Lower leg skin (tissue), 3 donors: ENCODE data around the gene ABTB2.

Source experiments
- POLR2A ChIP-seq, 2 donors: fragments of 450-650 bp; IDR thresholded peaks; one replicate each; pipeline ENCODE4 v1.6.1; 2016 to 2017; ENCODE audit warnings: antibody characterized with exemption in 2 of 2, mild to moderate bottlenecking in 1 of 2, moderate library complexity in 1 of 2
- TF ChIP-seq, protein P1 (sequence below), 3 donors: fragments of 450-650 bp; IDR thresholded peaks; one replicate each; pipeline ENCODE4 v1.5.1; 2016; ENCODE audit warnings: antibody characterized with exemption in 3 of 3, mild to moderate bottlenecking in 3 of 3, moderate library complexity in 2 of 3

DNA sequence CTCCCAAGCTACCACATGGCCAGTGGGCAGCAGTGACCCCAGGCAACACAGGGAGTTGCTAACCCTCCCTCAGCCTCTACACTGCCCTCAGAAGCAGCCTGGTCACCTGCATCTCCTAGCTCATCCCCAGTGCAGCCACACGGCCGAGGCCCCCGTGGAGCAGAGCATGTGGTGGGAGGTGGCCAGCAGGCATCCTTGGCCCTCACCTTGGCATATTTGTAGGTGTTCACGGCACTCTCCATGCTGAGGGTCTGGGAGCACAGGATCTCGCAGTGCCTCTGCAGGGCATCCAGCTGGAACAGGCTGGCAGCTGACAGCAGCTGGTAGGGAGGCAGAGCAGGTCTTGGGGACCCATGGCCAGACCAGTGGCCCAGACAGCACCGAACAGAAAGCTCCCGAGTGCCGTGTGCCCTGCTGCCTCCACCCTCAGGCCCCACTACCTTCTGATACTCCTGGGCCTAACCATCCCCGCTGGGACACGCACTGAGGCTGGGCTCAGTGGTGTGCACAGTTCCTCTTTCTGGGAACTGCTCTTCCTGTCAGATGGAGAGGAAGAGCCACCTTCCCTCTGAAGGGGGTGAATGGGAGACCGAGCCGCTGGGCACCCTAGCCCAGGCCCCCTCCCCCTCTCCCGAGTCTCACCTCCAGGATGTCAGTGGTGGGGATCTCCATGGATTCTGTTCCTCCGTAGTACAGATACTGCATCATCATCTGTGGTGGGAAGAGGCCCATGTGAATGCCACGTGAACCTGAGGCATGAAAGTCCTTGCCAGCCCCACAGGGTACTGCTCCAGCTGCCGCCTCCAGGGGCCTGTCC, 203.5 kb downstream of the ABTB2 start:
- TF ChIP-seq, protein P1, sequence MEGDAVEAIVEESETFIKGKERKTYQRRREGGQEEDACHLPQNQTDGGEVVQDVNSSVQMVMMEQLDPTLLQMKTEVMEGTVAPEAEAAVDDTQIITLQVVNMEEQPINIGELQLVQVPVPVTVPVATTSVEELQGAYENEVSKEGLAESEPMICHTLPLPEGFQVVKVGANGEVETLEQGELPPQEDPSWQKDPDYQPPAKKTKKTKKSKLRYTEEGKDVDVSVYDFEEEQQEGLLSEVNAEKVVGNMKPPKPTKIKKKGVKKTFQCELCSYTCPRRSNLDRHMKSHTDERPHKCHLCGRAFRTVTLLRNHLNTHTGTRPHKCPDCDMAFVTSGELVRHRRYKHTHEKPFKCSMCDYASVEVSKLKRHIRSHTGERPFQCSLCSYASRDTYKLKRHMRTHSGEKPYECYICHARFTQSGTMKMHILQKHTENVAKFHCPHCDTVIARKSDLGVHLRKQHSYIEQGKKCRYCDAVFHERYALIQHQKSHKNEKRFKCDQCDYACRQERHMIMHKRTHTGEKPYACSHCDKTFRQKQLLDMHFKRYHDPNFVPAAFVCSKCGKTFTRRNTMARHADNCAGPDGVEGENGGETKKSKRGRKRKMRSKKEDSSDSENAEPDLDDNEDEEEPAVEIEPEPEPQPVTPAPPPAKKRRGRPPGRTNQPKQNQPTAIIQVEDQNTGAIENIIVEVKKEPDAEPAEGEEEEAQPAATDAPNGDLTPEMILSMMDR (IDR thresholded peaks at IDR 0.05): no peak
- TF ChIP-seq POLR2A (IDR thresholded peaks at IDR 0.05): no peak
